NCI-H446 (cell line): ENCODE results near the gene EMID1.
"Not testable (repeated sequence)": the region's sequence is repeated elsewhere in the genome, so short reads cannot be mapped to it uniquely, and the experiment has no call there.

Experiments
- DNase-seq, 2 experiments: peaks; one replicate each; lab custom pipeline; 2025; lab: John Stamatoyannopoulos, UW

Gene EMID1

GRCh38 chr22:29231971-29232959, 26.6 kb downstream of the EMID1 start:
- no peak for DNase-seq

- no peak for DNase-seq
Measured at GRCh38 chr22:29233277-29233877, 27.7 kb downstream of the EMID1 start.

- DNase-seq = not testable (repeated sequence)
Measured at GRCh38 chr22:29240481-29240880, 34.8 kb downstream of the EMID1 start.

DNA sequence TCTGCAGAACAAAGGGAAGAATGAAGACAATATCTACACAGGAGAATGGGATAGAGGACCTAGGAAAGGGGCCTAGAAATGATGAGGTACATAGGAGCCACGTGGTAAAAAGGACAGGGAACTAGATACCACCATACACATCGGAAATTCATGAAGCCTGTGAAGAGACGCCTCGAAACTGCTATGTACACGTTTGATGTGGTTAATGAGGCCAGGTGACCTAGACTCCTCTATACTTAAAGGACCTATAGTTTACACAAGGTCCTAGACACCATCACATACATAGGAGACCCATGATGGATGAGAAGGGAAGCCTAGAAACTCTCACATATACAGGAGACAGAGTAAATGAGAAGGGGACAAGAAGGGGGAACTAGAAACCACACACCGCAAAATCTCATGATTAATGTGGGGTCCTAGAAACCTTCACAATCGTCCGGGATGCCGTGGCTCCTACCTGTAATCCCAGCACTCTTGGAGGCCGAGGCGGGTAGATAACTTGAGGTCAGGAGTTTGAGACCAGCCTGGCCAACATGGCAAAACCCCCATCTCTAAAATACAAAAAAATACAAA, 38.3 kb downstream of the EMID1 start:
- DNase-seq = no peak

- DNase-seq = no peak
Measured at GRCh38 chr22:29244785-29245625, 39.3 kb downstream of the EMID1 start.

- DNase-seq = peak; percentile 30 to 74
Measured at GRCh38 chr22:29245626-29246385, 40.1 kb downstream of the EMID1 start.

DNA sequence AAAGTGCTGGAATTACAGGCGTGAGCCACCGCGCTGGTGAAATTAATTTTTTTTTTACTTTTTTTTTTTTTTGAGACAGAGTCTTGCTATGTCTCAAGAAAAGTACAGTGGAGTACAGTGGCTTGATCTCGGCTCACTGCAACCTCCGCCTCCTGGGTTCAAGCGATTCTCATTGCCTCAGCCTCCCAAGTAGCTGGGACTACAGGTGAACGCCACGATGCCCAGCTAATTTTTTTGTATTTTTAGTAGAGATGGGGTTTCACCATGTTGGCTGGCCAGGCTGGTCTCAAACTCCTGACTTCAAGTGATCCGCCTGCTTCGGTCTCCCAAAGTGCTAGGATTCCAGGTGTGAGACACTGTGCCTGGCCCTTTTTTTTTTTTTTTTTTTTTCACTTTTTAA, 42.2 kb downstream of the EMID1 start:
- not testable (repeated sequence) for DNase-seq

- no peak for DNase-seq
Measured at GRCh38 chr22:29251265-29251664, 45.6 kb downstream of the EMID1 start.

DNA sequence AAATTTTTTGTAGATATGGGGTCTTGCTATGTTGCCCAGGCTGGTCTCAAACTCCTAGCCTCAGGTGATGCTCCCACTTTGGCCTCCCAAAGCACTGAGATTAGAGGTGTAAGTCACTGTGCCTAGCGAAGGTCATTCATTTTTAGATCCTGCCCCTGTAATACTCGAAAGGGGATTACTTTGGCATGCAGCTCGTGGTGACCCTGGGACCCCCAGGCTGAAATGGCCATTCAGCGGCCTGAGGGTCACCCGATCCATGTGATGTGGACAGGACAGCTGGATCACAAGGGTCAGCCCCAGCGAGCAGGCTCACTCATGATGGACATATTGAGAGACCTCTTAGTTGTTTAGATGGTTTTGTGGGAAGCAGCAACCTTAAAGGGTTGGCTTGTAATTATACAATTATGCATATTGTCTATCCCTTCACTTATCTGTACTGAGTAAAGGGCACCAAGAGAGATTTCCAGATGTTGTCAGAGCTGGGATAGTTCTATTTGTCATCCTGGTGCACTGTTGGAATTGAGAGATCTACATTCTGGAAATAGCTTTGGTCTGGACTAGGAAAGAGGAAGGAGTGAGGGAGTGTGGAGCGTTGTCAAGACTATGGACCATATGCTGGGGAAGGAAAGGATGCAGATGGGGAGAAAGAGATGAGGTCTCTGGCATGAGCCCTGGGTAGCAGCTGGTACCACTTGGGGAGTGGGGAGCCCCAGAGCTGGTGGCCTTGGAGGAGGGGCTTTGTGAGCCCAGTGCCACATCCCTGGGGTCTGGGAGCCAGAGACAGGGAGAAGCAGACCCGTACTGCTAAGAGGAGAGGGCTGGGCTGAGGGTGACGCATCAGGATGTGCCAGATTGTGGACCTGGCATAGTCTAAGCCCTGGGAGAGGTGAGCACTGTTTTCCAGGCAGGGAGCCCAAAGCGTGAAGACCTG, 46.5 kb downstream of the EMID1 start:
- DNase-seq = no peak

DNA sequence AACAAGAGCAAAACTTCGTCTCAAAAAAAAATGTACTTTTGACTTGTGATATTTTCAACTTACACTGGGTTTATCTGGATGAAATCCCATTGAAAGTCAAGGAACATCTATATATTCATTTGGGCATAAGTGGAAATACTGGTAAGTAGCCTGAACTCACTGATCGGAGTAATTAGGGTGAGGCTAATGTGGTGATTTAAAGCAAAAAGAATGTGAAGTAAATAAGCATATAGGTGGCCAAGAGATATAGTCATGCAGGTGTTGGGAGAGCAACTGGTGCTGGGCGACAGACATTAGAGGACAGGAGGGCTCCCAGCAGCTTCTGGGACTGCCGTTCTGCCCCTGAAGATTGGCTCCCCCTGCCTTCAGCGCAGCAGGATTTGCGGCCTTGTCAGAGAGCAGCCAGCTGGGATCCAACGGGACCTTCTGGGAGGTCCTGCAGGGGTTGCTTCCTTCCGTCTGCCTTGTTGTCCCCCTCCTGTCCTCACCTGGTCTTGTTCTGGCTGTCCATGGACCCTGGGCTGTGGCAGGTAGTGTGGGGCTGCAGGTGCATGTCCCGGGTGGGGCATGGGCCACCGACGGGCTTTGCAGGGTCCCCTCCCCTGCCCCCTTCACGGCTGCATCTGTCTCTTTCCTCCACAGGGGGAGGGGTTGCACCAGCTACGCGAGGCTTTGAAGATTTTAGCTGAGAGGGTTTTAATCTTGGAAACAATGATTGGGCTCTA, 48.0 kb downstream of the EMID1 start:
- no peak for DNase-seq

DNA sequence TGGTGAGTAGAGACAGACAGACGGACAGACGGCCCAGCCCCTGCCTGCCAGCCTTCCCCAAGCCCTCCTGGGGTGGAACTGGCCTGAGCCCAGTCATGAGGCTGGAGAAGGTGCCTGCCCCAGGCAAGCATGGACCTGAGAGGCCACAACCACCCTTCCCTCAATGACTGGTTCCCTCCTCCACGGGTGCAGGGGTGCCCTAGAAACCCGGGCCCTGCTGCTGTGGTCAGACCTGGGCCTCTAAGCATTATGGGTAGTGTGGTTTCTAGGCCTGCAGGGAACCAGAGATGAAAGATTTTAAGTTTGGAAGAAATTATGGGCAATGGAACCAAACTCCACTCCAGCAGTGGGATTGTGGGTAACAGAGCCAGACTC, 48.6 kb downstream of the EMID1 start:
- DNase-seq = no peak

- DNase-seq = no peak
Measured at GRCh38 chr22:29255064-29255621, 49.4 kb downstream of the EMID1 start.

- DNase-seq = no peak
Measured at GRCh38 chr22:29256606-29257325, 51.1 kb downstream of the EMID1 start.

GRCh38 chr22:29257751-29258181, 52.1 kb downstream of the EMID1 start:
- DNase-seq = no peak

DNA sequence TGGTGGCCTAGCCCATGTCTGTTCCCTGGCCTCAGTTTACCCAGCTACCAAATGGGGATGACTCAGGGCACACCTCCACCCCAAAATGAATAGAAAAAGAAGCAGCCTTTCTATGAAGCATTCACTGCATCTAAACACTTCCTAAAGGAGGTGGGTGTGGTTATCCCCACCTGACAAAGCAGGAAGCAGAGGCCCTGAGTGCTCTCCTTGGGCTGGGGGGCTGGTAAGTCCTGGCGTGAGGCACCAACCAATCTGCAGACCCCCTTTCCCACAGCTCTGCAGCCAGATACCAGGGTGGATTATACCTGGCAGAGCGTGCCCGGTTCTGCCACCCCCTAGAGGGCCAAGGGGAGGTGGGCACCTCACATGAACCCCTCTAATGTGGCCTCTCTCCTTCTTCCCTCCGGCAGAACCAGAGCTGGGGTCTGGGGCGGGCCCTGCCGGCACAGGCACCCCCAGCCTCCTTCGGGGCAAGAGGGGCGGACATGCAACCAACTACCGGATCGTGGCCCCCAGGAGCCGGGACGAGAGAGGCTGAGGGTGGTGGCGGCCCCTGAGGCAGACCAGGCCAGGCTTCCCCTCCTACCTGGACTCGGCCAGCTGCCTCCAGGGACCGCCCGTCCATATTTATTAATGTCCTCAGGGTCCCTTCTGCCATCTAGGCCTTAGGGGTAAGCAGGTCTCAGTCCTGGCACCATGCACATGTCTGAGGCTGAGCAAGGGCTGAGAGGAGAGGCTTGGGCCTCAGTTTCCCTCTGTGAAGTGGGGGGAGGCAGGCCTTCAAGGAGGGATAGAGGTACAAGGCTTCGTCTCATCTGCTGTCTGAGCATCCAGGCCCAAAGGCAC, 52.9 kb downstream of the EMID1 start:
- no peak for DNase-seq

GRCh38 chr22:29259253-29259899, 53.7 kb downstream of the EMID1 start:
- no peak for DNase-seq

DNA sequence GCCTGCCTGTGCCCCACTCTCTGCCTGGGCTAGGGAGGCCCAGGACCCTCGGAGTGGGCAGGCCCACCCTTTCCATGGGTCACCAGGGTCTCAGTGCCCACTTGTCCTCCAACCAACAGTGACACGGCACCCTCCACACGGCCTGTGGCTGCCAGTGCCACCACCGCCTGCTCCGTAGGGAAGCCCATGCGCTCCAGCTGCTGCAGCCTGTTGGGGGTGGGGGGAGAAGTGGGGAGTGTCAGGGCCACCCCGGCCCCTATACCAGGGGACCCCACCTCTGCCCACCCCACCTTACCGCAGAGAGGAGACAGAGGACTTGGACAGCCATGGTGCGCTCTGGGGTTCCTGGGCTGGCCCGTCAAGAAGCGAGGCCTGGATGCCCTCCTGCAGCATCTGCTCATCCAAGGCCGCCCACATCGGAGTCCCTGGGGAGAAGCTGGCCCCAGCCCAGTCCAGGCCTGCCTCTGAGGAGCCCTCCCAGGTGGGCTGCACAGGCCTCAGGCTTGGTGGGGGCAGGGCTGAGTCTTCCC, 54.4 kb downstream of the EMID1 start:
- no peak for DNase-seq
